ENCODE results near the gene MITF.

The MITF gene

DNA sequence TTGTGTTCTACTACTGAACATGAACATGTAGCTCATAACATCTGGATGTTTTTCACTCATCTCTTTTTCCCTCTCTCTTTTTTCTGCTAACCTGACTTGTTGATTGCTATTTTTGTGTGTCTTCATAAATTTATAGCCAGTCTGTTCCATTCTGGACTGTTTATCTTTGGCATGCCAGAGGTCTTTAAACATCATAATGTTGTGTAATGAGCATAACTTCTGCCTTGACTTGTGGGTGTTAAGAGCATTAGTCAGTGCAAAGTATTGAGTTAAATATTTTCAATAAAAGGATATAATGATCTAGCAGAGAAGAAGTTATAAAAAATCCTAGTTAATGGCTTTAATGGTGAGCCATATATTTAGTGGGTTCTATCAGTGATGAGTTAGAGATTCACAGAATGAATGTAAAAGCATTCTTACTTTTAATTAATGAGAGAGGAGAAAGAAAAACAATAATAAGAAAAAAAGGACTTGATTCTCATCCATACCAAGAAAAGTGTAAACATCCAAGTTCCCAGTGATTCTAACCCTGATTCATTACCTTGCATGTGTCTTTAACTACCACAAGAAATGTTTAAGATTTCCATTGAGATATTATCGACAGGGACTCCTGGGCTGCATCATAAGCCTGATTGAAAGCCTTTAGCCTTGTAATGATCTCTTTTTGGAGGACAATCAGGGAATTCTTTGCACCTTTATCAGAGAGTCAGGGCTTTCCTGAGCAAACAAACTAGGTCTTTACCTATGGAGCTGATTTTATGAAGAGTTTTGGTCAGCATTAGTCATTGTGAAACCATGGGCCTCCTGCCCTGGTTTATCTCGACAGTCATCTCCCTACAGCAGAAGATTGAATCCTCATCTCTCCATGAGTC, 22.9 kb downstream of the MITF start:
- DNase-seq: no peak

DNA sequence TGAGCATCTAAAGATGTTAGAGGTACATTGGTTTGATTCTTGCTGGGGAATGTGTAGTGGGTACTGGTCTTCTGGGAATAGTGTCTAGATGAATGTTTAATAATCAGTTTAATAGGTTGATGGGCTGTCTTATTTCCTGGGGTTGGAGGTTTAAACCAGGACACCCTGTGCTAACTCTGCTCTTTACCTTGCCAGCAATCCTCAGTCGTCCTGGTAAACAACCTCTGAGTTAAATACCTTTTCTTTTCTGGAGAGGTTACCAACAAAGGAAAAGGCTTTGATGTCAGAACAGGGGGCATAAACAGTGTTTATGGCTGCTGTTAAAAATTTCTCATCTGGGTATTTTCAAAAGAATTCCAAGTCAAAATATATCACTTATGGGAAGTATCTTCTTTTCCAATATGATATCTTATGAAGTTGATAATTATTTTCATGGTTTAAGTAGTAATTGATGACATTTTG, 23.5 kb downstream of the MITF start:
- no peak for DNase-seq

DNA sequence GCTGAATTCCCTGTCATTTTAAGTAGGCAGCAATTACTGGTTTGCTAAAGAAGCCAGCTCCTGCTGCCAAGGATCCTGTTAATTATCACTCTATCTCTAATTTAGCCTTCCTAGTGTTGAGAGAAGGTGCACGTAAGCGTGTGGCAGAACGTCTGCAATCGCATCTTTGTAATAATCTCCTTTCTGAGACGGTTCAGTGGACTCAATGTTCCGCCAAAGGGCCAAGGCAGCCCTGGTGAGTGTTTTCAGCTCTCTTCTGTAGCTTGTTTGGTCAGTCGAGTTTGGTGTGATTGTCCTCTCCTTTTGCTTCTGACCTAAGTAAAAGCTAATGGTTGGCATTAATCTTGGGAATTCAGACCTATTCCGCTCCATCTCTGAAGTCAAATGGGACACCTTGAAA, 24.2 kb downstream of the MITF start:
- DNase-seq: no peak

DNA sequence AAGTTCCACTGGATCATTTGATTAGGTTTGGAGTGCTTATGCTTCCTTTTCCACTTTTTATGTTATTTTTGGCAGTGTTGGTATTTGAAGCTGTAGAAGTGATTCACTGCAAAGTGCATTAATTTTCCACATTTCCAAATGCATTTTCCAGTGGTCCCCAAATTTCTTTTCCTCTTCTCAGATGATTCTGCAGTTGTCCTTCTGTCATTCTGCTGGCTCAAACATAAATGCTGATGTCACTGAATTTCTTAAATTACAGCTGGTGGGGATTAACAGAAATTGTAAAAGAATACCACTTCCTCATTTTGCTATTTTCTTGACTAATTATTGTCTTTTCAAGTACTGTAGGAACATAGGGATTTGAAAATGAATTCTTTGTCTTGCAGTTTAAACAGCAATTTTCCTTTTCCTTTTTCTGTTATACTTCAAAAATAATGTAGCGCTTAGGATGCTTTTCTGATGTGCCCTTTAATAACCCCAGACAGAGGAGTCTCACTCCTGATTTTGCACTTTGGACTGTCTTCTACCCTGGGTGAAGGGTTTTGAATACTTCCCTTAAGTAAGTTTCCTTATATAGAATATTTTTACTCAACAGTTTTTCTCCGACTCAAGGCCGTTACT, 25.0 kb downstream of the MITF start:
- no peak for DNase-seq

DNA sequence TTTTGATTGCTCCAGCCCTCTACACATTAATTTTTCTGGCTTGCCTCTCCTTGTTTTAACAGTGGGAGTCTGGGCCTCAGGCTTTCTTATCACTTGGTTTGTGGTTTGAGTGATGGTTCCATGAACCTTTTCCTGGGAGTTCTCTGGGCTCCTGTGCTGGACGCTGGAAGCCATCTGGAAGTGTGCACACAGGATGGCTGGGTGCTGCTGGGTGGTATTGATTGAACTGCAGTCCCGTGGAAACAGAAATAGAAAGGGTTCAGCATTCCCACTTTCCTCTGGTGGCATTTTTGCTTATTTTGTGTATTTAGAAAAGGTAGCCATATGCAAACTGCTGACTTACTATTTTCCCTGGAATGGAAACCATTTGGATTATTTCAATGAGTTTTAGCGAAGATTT, 25.6 kb downstream of the MITF start:
- no peak for DNase-seq

DNA sequence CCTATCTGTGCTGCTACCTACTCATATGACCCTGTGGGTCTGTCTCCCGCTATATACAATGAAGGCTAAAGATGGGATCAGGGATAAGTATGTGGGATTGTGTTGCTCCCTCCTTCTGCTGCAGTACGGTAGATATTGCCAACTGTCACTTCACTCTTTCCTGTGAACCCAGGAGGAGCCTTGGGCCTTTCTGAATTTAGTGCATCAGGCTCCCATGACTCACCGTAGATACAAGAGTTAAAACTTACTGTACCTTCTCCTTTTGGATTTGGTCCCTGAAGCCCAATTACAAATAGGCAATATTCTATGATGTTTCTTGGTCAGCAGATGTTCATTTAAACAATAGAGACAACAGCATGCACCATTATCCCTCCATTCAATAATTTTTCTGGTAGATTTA, 27.4 kb downstream of the MITF start:
- DNase-seq: no peak

DNA sequence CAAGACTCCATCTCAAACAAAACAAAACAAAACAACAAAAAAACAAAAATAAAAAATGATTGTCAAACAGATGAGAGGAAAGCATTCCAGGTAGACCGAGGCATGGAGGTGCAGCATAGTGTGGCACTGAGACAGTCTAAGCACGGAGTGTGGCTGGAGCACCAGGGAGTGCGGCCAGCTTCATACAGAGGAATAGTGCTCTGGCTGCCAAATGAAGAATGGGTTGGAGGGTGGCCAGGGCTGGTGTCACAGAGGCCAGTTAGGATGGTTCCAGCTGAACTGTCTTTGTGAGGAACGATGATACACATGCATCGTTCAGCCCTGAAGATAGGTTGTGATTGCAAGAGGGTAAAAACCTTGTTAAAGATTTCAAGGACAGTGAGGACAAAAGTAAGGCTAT, 28.3 kb downstream of the MITF start:
- DNase-seq: no peak

DNA sequence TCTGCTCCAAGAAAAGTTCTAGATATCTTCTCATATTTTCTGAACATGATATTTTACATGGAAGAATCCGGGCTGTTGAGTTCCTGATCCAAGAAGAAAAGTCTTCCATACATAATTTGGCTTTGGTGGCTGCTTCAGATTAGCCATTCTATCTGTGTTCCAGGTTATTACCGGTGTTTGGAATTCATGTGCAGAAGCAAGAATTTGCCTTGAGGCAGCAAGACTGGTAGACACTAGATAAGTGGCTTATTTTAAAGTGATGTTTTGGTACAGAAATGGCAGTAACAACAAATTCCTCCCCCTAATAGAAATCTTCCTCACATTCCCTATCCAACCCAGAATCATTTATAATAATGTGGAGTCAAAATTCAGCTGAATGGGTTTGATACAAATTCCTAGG, 29.2 kb downstream of the MITF start:
- DNase-seq: no peak

DNA sequence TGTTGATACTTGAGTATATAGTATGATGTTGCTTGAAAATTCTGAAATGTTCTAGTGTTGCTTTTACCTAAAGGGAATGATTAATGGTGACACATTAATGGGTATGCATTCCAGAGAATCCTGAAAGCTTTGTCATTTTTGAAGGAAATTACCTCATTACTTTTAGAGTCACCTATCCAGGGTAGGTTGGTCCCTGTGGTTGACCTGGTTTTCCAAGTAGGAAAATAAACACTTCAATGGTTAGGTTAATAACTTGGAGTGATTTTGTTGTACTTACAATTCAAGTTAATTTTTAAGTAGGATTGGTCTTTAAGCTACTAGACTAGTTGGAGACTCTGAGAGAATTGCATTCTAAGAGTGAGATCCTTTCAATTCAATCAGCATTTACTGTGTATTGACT, 31.0 kb downstream of the MITF start:
- no peak for DNase-seq

DNA sequence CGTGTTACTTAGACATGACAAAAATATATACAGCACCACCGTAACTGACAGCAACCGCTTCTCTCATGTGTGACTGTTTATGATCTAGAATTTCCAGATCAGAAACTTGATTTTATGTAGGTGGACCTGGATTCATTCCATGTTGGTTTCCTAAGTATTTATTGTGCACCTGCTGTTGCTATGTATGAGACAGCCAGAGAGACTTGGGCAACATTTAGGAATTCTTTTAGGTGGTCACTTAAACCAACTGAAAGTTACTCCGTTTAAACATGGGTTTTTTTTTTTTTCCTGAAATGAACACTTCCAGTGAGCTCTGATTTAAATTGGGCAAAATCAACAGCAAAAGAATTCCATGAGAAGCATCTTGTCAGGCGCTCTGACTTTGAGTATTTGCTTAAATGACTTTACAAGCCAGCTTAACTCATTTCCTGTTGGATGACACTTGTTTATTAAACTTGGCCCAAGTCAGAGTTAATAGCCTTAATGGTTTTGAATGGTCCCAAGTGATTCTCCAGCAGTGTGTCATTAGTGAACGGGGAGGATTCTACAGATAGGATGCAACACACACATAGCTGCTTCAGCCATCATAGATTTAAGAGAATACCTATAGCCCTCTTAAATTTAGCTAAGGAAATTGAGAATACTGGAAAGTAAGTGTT, 31.8 kb downstream of the MITF start:
- no peak for DNase-seq

DNA sequence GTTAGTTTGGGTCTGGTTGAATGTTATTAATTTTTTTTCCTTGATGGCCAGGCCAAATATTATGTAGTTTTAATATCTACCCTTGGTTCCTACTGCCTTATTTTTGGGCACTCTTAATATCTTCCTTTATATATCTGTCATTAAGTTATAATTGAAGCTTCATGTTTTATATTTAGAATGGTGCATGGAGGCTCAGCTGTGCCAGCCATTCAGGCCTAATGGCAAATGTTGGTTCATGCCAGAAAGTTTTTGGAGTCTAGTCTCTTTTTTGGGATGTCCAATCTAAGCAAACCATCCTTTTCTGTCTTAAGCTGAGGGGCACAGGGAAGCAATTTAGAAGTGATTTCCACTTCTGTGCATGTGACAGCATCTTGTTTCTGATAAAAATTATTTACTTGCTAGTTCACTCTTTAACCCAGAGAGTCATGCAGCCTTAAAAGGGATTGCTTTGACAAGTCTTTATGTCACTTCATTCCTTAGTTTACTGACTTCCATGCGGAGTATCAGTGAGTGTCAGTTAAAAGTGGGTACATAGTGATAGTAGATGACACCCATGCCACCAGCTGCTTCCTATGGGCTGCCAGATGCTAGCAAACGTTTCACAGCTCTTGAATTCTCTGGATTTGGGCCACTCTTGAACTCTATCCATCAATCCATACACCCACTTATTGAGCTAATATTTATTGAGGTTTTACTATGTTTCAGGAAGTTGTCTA, 33.0 kb downstream of the MITF start:
- DNase-seq: no peak

DNA sequence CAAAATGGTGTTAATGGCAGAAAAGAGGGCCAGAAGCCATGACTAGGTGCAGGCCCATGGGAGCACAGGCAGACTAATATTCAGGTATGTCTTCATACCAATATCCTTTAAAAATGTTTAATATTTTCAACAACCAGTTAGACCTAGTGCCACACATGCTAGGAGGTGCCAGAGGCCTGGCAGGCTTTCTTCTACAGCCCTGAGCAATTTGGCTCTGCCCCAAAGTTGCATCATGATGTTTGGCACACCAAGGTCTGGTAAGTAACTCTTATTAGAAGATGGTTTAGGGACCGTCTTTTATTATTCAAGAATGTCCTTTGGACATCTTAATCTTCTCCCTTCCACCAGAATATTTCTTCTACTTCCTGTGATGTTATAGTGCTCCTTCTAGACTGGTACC, 34.8 kb downstream of the MITF start:
- DNase-seq: no peak

DNA sequence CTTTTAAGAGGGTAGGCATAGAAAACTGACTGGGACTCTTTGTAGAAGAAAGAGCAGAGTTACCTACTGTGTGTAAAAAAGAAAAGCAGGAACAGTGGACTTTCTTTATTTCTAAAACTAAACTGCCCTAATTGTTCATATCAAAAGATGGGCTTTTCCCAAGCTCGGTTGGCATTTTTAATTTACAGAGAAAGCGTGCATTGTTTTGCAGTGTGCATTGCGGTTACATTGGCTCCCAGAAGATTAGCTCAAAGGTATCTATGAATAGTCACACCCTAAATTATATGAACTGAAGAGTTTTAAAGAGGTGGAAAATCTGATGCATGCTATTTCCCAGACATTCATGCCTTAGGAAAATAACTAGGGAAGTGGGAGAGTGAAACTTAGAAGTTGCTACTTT, 36.5 kb downstream of the MITF start:
- no peak for DNase-seq

DNA sequence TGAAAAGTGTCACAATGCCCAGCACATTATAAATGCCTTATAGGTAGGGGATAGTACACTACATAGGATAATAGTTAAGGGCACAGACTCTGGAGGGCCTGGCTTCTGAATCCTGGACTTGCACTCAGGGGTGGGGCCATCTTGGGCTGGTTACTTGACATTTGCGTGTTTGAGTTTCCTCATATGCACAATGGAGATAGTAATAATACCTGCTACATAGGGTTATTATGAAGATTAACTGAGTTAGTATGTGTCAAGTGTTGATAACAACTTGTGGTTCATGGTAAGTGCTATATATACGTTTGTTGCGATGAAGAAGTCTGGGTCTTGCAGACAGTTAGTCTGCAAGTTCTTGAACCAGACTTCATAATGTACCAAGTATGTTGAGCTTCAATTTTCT, 37.0 kb downstream of the MITF start:
- DNase-seq: no peak

DNA sequence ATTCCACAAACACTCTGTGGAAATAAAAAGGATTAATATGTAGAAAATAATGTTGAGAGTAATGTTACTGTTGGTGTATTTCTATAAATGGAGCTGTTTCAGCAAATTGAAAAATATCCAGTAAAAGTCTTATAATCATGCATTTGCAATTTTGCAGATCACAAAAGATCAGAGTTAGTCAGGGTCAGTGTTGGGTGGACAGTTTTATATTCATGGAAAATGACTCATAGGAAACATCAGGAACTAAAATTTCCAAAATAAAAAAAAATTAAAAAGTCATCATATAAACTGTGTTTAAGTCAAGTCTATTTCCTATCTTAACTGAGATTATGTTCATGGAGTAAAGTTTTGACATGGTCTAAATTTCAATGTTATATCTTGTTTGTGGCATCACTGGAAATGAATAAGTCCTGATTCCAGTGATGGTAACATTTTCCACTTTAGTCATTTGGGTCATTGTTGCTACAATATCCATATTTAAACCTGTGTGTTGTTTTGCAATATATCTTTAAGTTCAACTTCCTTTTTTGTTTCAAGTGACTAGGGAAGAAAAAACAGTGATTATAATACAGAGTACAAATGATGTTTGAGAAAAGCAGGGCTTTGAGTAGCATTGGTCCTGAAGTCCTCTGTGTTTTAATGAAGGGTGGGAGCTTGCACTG, 37.8 kb downstream of the MITF start:
- DNase-seq: no peak

DNA sequence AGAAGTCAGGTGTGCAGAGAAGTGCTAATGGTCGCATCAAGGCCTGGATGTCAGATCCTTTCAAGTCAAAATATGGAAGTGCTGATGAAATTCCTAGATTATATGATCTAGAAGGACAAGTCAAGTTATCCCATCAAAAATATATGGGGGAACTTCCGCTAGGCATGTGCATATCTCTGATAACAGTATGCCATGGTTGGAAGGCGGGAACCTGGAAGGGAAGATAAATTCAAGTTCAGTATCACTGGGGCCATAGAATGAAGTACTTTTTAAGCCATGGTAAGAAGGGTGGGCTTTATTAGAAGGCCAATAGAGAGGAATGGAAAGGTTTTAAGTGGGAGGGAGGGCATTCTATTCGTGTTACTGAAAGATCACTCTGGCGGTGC, 38.3 kb downstream of the MITF start:
- DNase-seq: no peak

DNA sequence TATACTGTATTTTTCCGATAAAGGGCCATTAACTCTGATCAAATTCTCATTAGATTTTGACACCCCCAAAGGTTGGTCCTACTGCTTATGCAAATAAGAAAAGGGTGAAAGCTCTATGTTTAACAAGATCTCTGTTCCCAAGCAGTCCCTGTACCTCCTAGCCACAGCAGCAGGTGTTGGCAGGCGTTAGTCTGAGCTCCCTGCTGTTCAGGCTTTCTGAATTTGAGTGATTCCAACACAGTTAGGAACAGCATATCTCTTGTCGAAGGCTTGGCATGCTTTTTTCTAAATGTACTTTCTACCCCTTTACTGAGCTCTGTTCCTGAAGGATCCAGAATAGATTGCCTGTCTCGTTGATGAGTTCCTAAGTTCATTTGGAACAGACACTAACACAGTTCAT, 42.3 kb downstream of the MITF start:
- DNase-seq: no peak

DNA sequence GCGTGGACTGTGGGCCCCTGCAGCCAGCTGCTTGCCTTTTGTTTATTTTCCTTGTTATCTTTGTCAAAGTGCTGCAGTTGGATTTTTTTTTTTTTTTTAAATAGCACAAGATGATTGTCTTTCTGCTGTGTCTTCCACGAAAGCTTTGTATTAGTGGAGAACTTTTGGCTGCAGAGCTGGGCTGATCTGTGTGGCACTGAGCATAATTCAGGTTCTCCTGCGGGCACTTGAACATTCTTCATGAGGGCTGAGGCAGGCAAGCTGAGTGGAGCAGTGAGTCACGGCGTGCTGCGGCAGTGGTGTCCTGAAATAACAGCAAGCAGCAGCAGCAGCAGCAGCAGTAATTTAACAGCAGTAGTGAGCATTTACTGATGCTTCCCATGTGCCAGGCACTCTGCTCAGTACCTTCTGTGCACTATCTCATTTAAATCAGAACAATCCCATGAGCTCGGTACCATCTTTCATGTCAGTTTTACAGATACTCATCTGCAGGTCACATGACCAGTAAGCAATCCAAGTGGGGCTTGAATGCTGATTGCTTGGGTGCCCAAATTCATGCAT, 45.8 kb downstream of the MITF start:
- DNase-seq: no peak

DNA sequence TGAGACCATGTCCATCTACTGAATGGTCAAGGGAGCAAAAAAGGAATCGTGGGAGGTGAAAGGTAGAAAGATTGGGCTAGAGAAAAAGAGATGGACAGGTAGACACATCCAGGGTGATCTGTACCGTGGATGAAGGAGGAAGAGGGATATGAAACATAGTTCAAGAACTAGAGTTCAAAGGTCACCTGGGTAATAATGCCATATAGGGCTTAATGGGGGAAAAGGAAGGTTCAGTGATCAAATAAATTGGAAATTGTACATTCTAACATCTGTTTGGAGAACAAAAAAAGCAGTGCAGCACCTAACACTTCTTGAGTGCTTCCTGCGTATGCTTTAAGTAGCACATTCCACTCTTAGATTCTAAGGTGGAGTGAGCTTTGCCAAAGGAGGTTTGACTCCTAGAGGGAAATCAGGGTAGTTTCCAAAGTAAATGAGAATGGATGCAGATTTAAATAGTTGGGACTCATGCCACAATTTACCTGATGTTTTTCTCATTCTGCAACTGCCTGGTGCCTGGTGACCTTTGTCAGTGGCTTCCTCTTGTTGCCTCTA, 46.6 kb downstream of the MITF start:
- DNase-seq: no peak

DNA sequence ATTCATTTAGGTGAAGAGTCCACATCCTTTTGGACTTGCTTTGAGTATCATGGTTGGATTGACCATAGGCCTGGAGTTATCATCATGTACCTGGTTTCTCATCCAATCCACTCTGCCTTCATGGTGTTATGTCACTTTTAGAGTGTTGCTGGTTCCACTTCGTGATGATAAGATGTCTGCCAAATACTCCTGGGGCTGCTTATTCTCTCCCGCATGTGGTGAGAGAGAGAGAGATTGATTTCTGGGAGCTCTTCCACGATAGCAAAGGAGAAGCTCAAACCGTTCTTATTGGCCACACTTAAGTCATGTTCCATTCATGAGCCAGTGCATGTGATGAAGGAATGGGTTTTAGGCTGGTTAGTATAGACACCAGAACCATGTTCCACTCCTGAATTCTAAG, 47.6 kb downstream of the MITF start:
- DNase-seq: no peak

DNA sequence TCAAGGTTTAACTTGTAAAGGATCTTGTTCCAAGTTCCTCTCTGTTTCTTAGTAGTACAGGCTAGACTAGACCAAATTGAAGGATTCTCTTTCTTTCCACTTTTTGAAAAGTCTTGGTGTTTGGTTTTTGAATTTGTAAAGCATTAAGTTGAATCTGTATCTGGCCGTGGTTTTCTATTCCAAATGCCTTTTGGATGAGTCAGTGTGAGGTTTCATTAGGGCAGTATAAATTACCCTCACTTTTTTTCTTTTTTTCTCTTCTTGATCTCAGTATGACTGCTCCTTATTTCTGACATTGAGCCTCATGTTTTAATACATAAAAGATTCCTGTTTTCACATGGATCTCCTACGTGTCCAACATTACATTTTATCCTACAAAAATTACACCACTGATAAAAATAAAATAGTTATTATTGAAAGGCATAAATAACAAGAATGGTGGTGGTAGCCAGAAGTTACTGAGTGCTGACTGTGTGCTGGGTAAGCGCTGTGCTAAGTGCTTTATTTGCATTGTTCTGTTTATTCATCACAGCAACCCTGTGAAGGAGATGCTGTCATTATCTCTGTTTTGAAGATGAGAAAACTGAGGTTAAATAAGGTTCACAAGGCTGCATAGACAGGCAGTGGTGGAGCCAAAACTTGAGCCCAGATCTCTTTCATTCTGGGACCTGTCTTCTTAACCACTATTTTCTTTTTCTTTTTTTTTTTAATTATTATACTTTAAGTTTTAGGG, 48.3 kb downstream of the MITF start:
- no peak for DNase-seq

DNA sequence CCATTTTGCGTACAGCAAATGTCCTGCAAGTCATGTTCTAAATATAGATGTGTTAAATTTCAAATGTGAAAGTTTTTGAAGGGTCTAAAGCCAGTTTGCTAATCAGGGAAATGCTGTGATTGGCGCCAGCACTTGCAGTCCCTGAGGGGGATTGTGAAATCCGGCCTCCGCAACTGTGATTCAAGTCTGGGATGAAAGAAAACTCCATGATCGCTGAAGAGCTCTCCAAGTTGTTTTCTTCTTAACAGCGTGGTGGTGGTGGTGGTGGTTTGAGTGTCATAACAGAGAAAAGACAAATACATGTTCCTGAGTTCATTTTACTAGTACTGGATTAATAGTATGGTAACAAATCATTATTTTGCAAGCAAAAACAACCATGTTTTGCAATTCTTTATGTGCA, 51.8 kb downstream of the MITF start:
- no peak for DNase-seq
